ENCODE measurements around the gene ASCL3.
"Not testable (repeated sequence)": the region's sequence is repeated elsewhere in the genome, so short reads cannot be mapped to it uniquely, and the experiment has no call there.

The ASCL3 gene

DNA sequence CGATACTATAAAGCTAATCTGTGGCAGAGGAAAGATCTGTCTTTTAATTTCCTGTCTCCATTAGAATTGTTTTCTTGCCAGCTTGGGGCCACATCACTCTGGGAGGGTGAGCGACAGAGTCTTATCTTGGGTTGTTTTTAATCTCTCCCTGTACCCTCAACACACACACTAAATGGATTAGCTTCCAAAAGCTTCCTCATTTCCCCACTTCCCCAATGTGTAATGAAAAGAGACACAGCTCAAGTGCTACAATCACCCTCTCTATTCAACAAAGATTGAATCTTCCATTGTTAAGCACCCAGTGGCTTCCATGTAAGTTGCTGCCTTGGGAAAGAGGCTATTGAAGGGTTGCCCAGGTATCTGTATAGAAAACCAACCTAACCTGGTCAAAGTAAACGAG is 6.1 kb upstream of the ASCL3 start:
- in situ Hi-C loops (cut with HindIII; ENCODE audit: low sequenced_read_pairs) = no loop called here

DNA sequence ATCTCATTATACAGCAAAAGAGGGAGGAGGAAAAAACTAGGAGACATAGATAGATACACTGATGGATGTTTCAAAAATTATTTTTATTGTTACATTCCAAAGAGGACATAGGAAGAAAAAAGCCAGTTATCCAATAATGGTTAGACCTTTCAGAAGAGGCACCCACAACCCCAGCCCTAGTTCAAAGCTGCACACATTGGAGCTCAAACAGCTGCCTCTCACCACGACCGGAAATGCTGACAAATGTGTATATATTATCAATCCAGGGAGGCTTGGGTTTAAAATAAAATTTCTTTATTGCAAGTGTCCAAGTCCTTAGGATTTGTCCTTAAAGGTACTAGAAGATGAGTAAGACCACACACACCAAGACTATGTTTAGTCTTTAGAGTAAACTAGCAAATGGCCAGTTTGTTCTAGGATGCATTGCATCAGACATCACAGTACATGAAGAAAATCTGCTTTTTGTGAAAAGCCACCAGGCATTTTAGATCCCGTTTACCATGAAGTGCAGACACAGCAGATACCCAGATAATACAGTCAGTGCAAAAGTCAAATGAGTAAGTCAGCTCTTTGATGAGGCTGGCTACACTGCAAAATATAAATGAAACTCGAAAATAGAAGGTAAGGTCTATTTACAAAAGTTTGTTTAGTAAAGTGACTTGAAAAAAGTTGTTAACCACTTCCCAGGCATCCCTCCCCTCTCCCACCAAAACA is 4.6 kb upstream of the ASCL3 start:
- in situ Hi-C loops (cut with HindIII; ENCODE audit: low sequenced_read_pairs) = no loop called here

DNA sequence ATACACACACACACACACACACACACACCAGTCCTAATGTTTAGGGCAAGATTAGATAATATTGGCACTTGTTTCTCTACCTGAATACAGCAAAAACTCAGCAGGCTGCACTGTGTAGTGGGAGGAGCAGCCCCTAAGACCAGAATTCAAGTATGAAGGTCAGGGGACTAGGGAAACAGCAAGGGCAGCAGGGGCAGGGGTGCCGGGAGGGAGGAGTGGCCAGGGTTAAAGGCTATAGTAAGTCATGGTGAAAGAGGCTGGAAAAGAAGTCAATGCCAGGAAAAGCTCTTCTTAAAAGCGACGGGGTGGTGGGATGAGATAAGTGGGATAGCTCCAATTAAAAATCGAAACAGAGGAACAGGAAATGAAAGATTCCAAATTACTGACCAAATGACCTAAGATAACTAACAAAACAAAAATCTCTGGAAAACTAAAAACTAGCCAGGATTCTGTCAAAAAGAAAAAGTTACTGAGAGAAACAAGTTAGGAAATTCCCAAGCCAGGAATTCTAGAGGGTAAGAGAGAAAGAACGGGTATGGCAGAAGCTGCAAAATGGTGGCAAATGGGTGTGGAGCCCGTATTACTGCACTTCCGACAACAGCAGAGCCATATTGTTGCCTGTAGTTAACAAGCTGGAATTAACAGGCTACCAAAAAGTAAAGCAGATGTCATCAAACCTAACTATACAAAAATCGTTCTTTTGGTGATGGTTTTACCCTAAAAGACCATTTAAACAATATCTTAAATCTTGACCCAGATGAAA is 1.3 kb downstream of the ASCL3 start:
- in situ Hi-C loops (cut with HindIII; ENCODE audit: low sequenced_read_pairs) = no loop called here

- in situ Hi-C loops (cut with HindIII; ENCODE audit: low sequenced_read_pairs) = no loop called here
These were observed 5.2 kb downstream of the ASCL3 start for GRCh38 chr11:8937659-8938058.

DNA sequence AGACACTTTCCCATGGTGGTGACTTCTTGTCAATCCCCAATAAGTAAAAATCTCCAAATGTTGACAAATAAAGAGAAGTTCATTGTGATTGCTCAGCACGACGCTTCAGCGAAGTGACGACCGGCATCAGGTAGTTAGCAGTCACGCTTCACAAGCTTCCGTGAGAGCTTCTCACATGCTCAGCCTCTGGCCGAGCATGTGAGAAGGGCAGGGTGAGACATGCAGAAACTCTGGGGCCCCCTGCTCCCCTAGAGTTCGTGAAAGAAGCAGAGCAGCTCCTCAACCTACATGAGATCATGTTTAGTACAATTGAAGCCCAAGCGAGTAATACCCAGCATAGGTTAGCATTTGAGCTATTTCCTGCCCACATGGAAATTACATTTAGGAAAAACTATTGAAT is 5.7 kb downstream of the ASCL3 start:
- in situ Hi-C loops (cut with HindIII; ENCODE audit: low sequenced_read_pairs) = no loop called here

DNA sequence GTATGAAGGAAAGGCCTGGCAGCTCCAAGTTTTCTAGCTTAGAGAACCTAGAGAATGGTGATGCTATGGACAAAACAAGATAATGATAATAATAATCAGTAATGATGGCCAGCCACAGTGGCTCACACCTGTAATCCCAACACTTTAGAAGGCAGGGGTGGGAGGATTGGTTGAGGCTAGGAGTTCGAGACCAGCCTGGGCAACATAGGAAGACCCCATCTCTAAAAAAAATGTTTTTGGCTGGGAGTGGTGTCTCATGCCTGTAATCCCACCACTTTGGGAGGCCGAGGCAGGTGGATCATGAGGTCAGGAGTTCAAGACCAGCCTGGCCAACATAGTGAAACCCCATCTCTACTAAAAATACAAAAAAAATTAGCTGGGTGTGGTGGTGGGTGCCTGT is 7.0 kb downstream of the ASCL3 start:
- in situ Hi-C loops (cut with HindIII; ENCODE audit: low sequenced_read_pairs) = not testable (repeated sequence)

- in situ Hi-C loops (cut with HindIII; ENCODE audit: low sequenced_read_pairs) = no loop called here
These were observed 7.9 kb downstream of the ASCL3 start for GRCh38 chr11:8934742-8935488.

DNA sequence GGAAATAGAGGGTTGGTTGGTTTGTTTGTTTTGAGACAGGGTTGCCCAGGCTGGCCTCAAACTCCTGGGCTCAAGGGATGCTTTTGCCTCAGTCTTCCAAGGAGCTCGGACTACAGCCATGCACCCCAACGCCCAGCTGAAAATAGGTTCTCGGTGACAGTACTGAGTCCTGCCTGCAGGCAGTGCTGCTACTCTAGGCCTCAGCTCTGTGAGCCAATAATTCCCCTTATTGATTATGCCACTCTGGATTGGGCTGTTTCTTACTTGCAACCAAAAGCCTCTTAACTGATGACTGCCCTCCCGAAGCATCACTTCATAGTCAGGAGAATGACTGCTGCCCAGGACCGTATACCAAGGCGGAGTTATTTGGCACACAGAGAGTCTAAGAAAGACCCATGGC is 8.9 kb downstream of the ASCL3 start:
- in situ Hi-C loops (cut with HindIII; ENCODE audit: low sequenced_read_pairs) = no loop called here

GRCh38 chr11:8932564-8933180 is 10.1 kb downstream of the ASCL3 start, which contains the start of gene C11orf16:
TSS of gene C11orf16 (minus strand) at chr11:8932947. CDS start at chr11:8932308, 639 bp downstream.
- in situ Hi-C loops (cut with HindIII; ENCODE audit: low sequenced_read_pairs) = no loop called here

DNA sequence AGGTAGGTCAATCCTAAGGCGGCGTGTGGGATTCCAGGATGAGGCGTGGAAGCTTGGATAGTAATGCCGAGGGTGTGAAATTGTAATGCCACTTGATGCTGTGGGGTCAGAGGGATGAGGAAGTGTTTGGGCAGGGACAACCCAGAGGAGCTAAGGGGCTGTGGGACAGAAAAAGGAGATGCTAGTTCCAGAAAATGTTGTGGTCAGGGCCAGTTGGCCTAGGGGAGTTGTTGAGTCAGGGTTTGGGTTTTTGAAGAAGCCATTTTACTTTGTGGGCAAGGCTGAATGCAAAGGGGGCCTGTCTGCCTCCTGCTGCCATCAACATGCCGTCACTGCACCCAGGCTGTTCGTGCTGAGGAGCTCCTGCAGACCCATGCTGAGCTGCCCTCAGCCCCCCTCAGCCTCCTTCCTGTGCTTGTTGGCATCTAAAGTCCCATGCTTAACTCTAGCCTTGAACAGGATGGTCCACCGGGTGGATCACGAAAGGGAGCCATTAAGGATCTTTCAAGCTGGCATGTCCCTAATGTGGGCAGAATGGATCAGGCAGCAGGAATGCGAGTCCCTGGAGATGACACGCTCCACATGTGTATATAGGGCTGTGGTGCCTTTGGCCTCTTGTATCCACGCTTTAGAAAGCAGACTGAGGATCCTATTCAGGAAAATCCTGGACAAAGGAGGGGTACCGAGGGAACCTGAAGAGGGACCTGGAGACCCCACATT is 12.2 kb downstream of the ASCL3 start:
- in situ Hi-C loops (cut with HindIII; ENCODE audit: low sequenced_read_pairs) = no loop called here

GRCh38 chr11:8928981-8929615 is 13.7 kb downstream of the ASCL3 start:
- in situ Hi-C loops (cut with HindIII; ENCODE audit: low sequenced_read_pairs) = no loop called here

DNA sequence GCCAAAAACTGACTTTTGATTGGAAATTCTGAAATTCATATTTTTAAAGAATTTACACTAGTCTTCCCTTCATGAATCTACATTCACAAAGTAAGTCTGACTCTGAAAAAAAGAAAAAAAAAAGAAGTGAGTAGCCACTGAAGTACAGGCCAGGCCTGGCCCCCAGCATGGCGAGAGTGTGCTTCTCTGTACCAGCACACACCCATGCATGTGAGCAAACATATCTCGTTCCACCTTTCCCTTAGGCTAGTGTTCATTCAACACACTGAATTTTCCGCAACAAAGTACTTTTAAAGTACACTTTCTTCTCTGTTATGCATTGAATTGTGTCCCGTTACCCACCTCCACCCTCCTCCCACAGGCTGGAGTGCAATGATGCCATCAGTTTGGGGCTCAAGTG is 14.6 kb downstream of the ASCL3 start:
- in situ Hi-C loops (cut with HindIII; ENCODE audit: low sequenced_read_pairs) = no loop called here

- in situ Hi-C loops (cut with HindIII; ENCODE audit: low sequenced_read_pairs) = no loop called here
These were observed 15.6 kb downstream of the ASCL3 start for GRCh38 chr11:8927233-8927632.

DNA sequence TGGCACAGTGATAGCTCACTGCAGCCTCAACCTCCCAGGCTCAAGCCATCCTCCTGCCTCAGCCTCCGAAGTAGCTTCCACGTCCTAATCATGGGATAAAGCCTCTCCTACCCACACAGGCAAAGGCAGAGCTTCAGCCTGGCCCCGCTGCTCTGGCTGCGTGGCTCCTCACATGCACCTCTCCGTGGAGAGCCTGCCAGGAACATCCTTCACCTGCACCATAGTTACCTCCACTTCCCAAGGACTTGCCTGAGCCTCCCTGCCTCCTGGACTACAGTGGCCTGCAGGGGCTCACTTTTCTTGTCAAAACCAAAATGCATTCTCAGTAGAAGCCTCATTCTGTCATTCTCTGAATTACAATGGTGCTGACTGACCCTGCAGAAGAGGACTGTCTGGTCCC is 16.6 kb downstream of the ASCL3 start:
- in situ Hi-C loops (cut with HindIII; ENCODE audit: low sequenced_read_pairs) = no loop called here

- in situ Hi-C loops (cut with HindIII; ENCODE audit: low sequenced_read_pairs) = no loop called here
These were observed 17.1 kb downstream of the ASCL3 start for GRCh38 chr11:8925711-8926110.

- in situ Hi-C loops (cut with HindIII; ENCODE audit: low sequenced_read_pairs) = no loop called here
These were observed 20.1 kb downstream of the ASCL3 start for GRCh38 chr11:8922691-8923090.

DNA sequence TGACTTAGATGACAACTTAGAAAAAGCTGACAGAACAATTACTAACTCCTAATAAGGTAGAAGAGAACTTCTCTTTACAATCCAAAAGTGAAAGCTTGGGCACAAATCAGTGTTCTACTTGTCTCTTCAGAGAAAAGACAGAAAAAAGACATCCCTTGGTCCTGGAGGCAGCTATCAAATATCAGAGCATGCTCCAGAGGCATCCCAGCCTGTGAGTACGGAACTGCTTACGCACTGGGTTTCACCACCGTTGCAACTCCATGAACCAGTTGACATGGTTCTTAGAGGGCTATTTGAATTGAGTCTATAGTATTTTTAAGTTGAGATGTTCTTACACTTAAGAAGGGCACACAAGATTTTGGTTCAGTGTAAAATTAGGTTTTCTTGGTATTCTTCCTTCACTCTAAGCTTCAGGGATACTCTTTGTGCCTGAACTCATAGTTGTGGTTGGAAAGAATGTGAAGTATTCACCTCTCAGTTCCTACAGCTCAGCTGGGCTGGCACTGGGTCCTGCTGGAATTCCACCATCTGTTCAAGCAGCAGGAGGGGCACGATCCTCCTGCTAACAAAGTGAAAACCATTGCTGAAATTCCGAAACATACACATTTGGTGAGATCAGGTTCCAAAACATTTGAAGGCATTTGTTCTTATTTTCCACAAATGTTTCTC is 25.5 kb downstream of the ASCL3 start:
- in situ Hi-C loops (cut with HindIII; ENCODE audit: low sequenced_read_pairs) = no loop called here

DNA sequence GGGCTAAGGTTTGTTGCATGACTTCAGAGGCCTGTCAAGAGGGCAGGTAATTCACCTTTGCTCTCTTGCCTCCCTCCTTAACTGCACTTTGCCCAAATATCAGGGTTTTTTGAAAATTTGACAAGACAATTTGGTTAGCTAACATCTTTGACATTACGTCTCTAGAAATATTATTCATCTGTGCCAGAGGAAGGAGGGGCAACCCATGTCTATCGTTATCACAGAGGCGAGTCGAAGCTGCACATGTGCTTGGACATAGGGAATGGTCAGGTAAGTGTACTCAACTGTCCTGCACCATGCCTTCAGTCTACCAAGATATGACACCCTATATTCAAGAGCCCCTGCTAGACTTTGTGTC is 28.2 kb downstream of the ASCL3 start:
- in situ Hi-C loops (cut with HindIII; ENCODE audit: low sequenced_read_pairs) = no loop called here

- in situ Hi-C loops (cut with HindIII; ENCODE audit: low sequenced_read_pairs) = no loop called here
These were observed 28.7 kb downstream of the ASCL3 start for GRCh38 chr11:8913961-8914660.

Data from DLD1 (cell line).